Neural progenitor cell (in vitro differentiated cells): ENCODE results near the gene CRYZL1.

ENCODE experiments used
- EZH2 ChIP-seq: fragments of 200-600 bp; sonication (generic); IDR thresholded peaks from 2 replicates; pipeline ENCODE4 v1.6.1; 2017; ENCODE audit warnings: antibody characterized with exemption, mild to moderate bottlenecking, moderate library complexity
- EZH2phosphoT487 ChIP-seq: fragments of 200-600 bp; sonication (generic); IDR thresholded peaks from 2 replicates; pipeline ENCODE4 v1.6.1; 2017; ENCODE audit warnings: antibody characterized with exemption
- TF ChIP-seq, protein P1 (sequence below): fragments of 200-600 bp; sonication (generic); IDR thresholded peaks from 2 replicates; pipeline ENCODE4 v1.5.1; 2017; ENCODE audit warnings: antibody characterized with exemption, mild to moderate bottlenecking

DNA sequence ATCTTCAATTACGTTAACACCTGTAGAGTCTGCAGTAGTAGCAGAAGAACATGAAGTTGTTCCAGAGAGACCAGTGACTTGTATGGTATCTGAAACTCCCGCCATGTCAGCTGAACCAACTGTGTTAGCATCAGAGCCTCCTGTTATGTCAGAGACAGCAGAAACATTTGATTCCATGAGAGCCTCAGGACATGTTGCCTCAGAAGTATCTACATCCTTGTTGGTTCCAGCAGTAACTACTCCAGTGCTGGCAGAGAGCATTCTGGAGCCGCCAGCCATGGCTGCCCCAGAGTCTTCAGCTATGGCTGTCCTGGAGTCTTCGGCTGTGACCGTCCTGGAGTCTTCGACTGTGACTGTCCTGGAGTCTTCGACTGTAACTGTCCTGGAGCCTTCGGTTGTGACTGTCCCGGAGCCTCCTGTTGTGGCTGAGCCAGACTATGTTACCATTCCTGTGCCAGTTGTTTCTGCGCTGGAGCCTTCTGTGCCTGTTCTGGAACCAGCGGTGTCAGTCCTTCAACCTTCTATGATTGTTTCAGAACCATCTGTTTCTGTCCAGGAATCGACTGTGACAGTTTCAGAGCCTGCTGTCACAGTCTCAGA lies 88.4 kb downstream of the CRYZL1 start:
- TF ChIP-seq, protein P1, sequence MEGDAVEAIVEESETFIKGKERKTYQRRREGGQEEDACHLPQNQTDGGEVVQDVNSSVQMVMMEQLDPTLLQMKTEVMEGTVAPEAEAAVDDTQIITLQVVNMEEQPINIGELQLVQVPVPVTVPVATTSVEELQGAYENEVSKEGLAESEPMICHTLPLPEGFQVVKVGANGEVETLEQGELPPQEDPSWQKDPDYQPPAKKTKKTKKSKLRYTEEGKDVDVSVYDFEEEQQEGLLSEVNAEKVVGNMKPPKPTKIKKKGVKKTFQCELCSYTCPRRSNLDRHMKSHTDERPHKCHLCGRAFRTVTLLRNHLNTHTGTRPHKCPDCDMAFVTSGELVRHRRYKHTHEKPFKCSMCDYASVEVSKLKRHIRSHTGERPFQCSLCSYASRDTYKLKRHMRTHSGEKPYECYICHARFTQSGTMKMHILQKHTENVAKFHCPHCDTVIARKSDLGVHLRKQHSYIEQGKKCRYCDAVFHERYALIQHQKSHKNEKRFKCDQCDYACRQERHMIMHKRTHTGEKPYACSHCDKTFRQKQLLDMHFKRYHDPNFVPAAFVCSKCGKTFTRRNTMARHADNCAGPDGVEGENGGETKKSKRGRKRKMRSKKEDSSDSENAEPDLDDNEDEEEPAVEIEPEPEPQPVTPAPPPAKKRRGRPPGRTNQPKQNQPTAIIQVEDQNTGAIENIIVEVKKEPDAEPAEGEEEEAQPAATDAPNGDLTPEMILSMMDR = no peak
- no peak for TF ChIP-seq EZH2
- TF ChIP-seq EZH2phosphoT487 = no peak
